IPS-NIHi11 (cell line): Measurements from ENCODE around the gene RANBP10.
"Not testable (repeated sequence)": the region's sequence is repeated elsewhere in the genome, so short reads cannot be mapped to it uniquely, and the experiment has no call there.

Experiments used
- DNase-seq: peaks from one replicate; pipeline ENCODE4 v3.0.0; 2012; ENCODE audit warnings: mixed read lengths, low spot score

RANBP10 gene

GRCh38 chr16:67779256-67780014 lies 26.9 kb downstream of the RANBP10 start:
- DNase-seq: no peak

DNA sequence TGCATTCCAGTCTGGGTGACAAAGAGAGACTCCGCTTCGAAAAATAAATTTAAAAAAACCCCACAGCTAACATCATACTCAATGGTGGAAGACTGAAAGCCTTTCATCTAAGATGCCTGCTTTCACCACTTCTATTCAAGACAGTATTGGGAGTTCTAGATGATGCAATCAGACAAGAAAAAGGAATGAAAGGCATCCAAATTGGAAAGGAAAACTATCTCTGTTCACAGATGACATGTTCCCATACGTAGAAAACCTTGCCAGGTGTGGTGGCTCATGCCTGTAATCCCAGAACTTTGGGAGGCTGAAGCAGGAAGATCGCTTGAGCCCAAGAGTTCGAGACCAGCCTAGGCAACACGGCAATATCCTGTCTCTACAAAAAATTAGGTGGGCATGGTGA lies 31.1 kb downstream of the RANBP10 start:
- DNase-seq: no peak

GRCh38 chr16:67774457-67774853 lies 31.9 kb downstream of the RANBP10 start:
- no peak for DNase-seq

GRCh38 chr16:67773569-67774456 lies 32.5 kb downstream of the RANBP10 start:
- no peak for DNase-seq

DNA sequence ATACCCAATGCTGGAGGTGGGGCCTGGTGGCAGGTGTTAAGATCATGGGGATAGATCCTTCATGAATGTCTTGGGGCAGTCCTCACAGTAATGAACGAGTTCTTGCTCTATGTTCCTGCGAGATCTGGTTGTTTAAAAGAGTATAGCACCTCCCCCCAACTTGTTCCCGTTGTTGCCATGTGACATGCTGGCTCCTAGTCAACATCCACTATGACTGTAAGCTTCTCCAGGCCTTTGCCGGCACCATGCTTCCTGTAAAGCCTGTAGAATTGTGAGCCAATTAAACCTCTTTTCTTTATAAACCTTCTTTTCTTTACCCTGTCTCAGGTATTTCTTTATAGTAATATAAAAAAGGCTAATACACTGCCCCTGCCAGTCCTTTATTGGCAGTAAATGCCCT lies 33.3 kb downstream of the RANBP10 start:
- no peak for DNase-seq

- no peak for DNase-seq
Observed at GRCh38 chr16:67770346-67770991, 35.9 kb downstream of the RANBP10 start.

DNA sequence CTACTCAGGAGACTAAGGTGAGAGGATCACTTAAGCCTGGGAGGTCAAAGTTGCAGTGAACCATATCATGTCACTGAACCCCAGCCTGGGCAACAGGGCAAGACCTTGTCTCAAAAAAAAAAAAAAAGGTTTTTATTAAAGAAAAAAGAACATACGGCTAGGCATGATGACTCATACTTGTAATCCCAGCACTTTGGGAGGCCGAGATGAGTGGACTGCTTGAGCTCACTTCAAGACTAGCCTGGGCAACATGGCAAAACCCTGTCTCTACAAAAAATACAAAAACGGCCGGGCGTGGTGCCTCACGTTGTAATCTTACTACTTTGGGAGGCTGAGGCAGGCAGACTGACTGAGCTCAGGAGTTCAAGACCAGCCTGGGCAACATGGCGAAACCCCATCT lies 38.4 kb downstream of the RANBP10 start:
- no peak for DNase-seq

- DNase-seq: no peak
Observed at GRCh38 chr16:67766291-67766690, 40.1 kb downstream of the RANBP10 start.

- no peak for DNase-seq
Observed at GRCh38 chr16:67764158-67764667, 42.1 kb downstream of the RANBP10 start.

GRCh38 chr16:67763066-67763465 lies 43.3 kb downstream of the RANBP10 start:
- DNase-seq: no peak

- DNase-seq: no peak
Observed at GRCh38 chr16:67762385-67762784, 44.0 kb downstream of the RANBP10 start.

GRCh38 chr16:67761924-67762323 lies 44.4 kb downstream of the RANBP10 start:
- DNase-seq: no peak

DNA sequence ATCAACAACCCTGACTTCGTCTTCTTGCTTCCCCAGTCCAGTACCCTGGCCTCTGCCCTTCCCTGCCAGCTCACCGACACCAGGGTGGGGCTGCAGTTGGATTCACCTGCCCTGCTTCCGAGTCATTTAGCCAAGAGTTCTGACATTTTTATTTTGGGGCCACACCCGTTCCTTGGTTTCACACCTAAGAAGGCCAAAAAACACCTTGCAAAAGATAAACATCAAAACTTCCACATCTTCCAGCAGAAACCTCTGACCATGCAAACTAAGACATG lies 45.5 kb downstream of the RANBP10 start:
- no peak for DNase-seq

DNA sequence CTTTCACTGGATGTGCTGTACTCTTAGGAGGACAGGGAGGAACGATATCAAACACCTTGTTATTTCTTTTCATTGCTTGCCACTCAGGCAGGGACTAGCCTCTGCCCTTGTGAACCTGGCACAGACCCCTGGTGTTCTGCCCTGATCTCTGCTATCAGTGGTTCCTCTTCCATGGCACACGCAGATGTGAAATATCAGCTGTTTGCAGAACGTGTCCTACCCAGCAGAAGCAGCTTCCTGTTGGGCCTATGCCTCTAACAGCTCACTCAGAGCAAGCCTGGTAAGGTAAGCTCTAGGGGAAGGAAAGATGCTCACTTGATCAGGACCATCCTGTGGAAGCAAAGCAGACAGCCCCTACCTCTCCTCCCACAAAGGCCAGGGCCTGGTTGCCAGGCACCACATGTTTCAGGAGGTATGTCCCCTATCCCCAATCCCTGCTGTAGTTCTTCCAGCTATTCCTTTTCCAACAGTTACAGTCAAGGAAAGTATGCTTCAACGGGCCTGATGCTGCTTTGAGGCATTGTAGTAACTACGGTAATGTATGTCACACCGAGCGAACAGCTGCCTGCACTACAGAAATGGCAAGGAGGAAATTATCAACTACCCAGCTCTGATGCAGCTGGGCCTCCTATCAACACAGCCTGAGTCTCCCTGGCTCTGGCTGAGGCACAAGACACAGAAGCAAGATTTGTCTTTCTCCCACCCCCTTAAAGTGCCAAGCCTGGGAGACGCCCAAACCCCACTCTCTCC lies 46.0 kb downstream of the RANBP10 start:
- no peak for DNase-seq

DNA sequence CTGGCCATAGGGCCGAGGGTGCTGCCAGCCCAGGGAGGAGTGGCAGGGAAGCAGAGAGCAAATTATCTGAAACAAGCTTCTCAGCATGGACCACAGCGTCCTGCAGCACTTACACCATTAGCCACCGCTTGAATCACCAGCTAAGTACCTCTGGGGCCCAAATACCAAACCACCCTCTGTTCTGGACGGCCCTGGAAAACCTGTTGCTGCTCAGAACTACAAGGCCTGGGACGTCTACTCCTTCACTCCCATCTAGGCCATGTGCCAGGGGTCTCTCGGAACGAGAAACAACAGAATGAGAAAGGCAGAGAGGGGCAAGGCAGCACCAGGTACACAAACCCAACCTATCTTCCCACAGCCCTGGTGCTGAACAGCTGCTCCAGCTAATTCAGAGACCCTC lies 47.4 kb downstream of the RANBP10 start:
- DNase-seq: no peak

- DNase-seq: no peak
Observed at GRCh38 chr16:67758006-67758405, 48.4 kb downstream of the RANBP10 start.

DNA sequence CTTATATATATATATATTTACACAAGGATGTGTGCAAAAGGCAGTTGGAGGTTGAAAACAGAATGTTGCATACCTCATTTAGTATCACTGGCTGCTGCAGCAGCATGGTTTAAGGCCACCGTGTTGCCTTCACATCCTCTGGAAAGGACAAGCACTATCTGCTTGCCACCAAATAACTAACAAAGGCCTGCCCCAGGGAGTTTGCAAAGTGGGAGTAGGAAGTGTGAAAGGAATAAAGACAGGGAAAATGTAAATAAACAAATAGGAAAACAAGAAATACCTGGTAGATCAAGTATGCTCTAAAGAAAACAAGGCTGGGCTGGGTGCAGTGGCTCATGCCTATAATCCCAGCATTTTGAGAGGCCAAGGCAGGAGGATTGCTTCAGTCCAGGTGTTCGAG lies 53.7 kb downstream of the RANBP10 start:
- no peak for DNase-seq

GRCh38 chr16:67751331-67751730 lies 55.0 kb downstream of the RANBP10 start:
- DNase-seq: not testable (repeated sequence)

GRCh38 chr16:67750466-67750865 lies 55.9 kb downstream of the RANBP10 start:
- no peak for DNase-seq

- no peak for DNase-seq
Observed at GRCh38 chr16:67749436-67750078, 56.8 kb downstream of the RANBP10 start.

GRCh38 chr16:67748834-67749233 lies 57.5 kb downstream of the RANBP10 start:
- DNase-seq: no peak

DNA sequence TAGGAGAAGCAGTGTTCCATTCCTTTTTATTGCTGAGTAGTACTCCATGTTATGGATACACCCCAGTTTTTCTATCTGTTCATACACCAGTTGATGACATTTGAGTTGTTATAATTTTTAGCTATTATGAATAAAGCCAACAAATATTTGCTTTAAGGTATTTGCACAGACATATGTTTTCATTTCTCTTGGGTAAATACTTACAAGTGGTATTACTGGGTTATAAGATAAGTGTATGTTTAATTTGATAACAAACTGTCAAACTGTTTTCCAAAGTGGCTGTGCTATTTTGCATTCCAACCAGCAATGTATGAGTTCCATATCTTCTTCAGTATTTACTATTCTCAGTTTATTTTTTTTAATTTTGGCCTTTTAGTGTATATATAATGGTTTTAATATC lies 59.5 kb downstream of the RANBP10 start:
- DNase-seq: no peak
